DMS53 treated with DMSO at 0.1 percent for 48 hours (cell line): ENCODE results near the gene OGFOD2.

Source experiments
- DNase-seq: peaks from one replicate; lab custom pipeline; 2025; ENCODE audit not compliant: unreplicated experiment; lab: John Stamatoyannopoulos, UW

The OGFOD2 gene

DNA sequence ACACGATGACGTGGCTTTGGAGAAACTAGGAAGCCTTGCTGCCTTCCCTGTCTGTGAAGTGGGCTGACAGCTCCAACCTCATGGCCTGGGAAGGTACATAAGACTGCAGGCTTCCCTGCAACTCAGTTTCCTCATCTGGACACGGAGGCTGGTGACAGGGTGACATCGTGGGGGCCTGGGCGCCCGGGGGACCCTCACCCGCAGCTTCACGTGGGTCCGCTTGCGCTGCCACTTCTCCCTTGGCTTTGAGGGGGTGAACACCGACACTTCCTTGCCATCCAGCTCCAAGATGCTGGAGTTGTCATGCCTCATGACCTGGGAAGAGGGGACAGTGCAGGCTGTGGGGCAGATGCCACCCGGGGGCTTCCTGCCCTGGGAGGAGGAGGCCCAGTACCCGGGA lies 13.0 kb downstream of the OGFOD2 start:
- no peak for DNase-seq

DNA sequence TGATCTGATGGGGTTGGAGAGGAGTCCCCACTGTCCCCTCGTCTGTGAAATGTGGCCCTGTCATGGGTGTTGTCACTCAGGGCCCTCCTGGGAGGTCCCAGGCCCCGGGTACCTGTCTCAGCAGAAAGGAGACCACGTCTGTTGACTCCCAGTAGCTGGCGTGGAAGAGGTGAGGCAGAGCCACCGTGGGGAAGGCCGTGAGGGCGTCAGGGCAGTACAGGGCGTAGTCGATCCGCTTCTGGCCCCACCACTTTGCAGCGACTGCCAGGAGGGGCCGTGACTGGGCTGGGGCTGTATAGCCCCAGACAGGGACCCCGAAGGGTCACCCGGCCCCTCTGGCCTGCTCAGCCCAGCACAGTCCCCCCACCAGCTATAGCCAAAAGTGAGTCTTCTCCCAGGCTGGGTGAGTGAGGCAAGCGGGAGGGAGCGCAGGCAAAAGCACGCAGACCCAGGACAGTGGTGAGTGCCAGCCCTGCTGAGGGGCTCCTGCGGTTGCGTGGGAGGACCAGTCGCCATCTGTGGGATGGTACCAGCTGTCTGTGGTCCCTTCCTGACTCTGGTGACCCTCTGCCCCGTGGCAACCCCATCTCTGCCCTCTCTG lies 13.7 kb downstream of the OGFOD2 start:
- no peak for DNase-seq

DNA sequence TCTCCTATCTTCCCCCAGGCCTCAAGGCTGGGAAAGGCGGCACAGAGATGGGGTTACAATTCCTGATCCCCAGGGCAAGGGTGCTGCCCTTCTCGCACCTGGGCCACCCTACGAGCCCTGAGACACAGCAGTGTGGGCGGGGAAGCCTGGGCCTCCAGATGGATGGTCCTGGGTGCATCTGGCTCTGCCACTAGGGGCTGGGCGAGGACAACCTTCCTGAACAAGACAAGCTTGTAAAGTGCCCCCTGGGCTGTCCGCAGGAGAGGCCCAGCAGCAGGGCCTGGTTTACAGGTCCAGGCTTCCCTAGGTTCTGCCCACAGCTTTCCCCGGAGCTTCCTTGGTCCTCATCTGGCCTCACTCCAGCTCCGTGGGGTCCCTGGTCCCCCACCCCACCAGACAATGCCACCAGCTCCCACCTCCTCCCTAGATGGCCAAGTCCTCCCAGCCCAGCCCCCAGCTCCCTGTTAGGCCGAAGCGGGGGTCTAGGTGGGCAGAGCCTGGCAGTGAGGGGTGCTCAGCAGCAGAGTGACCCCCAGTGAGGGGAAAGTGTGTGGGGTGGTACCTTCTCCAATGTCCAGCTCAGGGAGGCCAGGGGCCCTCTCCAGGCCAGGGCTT lies 14.3 kb downstream of the OGFOD2 start:
- DNase-seq, result no peak

DNA sequence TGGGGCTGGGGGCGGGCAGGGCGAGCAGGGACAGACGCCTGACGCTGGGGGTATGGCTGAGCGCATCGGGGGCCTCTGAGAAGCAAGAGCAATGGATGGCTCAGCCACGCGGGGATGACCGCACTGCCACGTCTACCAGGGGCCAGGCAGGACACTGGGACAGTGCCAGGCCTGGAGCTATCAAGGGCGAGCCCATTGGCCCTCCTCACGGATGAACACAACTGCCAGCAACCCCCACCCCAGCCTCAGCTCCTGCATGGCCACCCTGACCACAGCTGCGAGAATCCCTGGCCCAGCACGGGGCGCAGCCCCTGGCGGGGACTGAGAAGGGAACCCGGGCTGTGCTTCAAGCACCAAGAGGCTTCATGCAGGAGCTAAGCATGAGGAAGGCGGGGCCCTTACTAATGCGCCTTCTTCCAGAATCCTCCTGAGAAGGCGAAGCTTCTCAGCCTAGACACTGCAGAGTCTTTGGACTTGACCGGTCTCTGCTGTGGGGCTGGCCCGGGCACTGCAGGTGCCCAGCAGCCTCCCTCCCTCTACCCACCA lies 14.9 kb downstream of the OGFOD2 start:
- DNase-seq, result no peak

DNA sequence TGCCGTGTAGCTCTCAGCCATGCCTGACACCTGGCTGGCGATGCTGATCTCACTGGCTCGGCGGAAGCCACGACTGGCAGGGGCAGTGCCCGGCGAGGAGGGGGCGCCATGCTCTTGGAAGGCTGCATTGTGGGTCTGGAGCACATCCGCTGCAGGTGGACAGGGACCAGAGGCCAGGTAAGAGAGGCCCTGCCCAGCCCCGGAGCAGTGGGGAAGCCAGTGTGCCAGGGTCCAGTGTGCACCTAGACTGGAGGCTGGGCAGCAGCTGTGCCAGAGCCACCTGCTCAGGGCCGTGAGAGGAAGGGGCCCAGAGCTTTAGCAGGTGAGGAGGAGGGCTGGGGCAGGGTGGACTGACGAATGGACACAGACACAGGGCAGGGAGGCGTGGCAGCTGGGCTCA lies 15.5 kb downstream of the OGFOD2 start:
- no peak for DNase-seq

DNA sequence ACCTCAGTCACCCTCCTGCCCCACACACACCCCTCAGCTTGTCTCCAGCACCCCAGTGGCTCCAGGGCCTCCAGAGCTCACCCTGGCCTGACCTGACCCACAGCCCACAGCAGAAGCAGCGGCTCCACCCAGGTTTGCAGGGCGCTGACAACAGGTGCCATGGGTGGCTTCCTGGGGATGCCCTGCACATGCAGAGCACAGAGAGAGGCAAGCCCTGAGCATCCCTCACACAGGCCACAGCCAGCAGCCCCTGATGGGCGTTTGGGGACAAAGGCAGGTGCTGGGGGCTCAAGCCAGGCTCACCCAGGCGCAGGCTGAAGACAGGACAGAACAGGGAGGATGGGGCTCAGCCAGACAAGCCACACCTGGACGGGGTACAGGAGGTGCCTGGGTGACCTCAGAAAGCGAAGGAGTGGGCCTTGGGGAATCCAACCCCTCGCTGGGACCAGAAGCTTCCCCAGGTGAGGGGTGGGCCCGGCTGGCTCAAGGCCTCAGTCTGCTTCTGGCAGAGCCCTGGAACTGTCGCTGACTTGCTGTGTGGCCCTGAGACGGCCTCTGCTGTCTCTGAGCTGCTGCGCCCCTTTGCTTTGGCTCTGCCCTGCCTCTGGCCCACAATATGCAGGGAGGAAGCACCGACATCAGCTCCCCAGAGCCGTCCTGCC lies 16.0 kb downstream of the OGFOD2 start:
- no peak for DNase-seq

DNA sequence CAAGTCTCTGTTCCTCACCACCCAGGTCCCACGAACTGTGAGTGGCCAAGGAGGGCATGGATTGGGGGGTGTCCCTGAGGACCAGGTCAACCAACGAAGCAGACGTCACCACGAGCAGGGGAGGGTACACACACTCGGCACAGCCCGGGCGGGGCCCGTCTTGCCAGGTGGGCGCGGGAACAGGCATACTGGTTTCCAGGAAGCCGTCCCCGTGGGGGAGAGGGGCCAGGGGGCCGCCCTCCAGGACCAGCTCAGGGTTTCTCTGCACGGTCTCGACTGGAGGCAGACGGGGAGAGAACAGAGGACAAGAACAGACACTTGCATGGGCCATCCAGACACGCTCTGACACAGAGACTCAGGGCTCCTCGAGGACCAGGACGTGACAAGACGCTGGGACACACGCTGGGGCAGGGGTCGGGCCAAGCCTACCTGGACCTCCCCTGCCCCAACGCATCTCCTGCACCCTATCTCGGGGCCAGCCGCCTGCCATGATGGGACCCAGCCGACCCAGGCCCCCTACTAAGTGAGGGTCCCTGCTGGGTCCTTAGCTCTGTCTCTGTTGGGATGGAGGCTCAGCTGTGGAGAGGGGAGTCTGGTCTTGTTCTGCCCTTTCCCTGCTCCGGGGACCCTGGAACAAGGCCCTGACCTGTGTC lies 16.7 kb downstream of the OGFOD2 start:
- DNase-seq, result no peak

DNA sequence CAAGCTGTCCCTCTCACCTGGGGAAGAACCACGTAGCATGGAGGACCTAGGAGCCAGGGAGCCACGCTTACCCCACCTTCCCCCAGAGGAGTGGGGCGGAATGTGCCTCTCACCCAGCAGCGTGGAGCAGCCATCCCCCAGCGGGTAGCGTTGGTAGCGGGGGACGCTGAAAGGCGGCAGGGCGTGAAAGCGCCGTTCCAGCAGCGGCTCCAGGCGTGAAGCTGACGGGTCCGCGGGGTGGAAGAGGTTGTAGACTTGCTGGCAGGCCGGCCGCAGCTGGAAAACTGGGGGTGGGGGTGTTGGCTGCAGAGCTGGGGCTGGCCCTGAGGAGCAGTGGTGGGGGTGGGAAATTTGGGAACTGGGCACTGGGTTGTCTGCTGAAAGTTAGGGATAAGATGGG lies 17.3 kb downstream of the OGFOD2 start:
- DNase-seq, result no peak

DNA sequence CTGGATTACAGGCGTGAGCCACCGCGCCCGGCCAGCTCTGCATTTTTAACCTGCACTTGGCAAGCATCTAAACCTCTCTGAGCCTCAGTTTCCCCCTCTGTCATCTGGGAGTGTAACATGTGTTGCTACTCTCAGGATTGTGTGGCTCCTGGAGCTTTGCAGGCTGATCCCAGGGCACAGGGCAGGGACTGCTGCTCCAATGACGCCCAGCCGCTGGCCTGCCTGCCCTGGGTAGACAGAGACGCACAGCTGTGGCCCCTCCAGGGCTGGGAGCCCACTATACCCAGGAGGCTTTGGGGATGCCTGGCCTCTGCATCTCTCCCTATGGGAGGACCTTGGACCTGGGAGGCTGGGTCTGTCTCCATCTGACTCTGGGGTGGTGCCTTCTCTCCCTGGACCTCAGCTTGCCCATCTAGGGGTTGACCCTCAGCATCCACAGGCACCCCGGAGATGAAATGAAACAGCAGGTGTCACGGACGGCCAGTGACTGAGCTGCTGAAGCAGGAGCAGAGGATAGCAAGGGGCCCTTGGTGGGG lies 19.2 kb downstream of the OGFOD2 start:
- no peak for DNase-seq

DNA sequence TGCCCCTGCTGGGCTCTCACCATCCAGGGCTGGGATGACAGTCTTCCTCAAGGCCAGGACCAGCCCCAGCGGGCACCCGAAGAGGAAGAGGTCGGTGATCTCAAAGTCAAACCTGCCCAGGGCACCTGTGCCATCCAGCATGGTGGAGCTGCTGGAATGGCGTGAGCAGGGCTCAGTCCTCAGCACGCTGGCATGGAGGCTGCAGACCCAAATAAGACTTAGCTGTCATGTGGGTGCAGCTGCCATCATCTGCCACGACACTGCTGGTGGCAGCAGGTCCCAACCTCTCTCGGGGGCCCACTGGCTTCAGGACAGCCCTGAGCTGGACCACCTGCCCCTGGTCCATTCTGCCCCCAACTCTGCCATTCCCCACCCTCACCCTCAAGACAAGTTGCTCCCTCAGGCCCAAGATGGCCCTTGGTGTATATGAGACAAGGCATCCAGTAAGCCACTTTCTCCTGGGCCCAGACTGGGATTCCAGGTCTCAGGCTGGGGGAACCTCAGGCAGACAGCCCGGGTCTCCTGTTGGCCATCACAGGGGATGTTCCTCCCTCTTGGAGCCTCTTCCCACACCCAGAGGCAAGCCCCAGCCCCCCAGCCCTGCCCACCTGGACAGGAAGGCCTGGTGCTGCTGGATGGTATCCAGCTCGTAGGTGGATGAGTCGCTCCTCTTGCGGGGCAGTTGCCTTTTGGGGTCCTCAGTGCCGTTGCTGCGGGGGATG lies 19.9 kb downstream of the OGFOD2 start:
- DNase-seq, result no peak

DNA sequence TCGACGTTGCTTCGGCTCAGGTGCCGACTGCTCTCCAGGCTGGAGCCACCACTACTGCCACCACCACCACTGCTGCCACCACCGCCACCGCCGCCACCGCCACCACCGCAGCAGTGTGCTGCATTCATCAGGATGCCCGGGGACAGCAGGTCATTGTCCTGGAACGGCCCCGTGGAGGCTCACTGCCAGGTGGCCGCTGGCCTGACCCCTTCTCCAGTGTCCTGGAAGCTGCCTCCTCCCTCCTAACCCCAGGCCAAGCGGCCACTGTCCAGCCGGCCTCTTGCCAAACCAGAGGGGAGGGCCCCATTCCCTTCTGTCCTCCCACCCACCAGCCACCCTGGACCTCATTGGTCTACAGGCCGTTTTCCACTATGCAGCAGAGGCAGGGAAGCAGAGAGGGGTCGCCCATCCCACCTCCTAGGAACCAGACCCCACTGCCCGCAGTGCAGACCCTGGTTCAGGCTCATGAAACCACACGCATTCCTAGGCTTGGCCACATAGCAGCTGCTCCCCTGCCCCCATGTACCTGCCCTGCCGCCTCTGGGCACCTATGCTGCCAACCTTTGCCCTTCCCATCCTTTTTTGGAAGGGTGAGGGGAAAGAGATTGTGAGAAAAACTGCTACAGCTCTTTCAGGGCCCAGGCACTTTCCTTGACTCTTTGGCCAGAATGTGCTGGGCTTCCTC lies 20.6 kb downstream of the OGFOD2 start:
- no peak for DNase-seq

DNA sequence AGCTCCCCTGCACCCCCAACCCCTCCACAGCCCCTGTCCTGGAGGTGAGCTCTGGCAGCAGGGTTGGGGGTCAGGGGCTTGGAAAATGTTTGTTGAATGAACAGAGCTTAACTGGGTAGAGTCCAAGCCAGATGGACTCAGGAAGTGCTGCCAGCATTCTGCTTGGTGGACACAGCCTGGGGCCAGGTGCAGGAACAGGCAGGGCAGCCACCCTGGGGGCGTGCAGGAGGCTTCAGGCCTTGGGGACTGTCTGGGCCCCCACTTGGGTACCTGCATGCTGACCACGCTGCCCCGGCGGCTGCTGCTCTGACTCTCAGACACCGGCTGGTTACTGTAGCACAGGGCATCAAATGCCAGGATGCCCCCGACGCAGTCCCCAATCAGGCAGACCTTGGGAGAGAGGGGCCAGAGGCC lies 21.2 kb downstream of the OGFOD2 start:
- no peak for DNase-seq

DNA sequence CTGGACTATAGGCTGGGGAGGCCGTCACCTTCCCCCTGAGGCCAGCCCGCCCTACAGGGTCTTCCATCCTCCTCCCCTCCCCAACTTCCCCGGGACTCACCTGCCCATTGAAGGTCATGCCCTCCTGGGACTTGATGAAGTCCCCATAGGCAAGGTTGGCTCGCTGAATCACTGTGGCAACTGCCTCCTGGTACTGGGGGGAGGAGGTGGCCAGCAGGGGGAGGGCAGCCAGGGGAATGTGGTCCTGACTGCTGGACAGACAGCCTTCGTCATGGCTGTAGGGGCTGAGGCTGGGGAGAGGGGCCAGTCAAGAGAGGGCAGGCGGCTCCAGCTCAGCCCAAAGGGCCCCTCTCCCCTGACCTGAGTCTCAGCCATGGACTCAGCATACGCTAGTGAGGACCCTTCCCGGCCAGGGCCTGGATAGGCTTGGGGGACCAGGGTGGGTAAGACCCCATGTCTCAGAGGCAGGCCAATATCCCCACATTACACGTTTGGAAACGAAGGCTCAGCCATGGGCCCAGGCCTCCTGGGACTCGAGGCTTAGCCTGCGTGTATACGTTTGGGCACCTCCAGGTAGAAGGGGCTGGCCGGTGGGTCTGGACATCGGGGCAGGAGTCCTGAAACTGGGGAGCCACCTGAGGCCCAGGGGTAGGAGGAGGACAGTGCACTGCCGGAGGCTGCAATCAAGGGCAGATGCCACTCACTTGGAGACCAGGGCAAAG lies 21.7 kb downstream of the OGFOD2 start:
- DNase-seq, result no peak

DNA sequence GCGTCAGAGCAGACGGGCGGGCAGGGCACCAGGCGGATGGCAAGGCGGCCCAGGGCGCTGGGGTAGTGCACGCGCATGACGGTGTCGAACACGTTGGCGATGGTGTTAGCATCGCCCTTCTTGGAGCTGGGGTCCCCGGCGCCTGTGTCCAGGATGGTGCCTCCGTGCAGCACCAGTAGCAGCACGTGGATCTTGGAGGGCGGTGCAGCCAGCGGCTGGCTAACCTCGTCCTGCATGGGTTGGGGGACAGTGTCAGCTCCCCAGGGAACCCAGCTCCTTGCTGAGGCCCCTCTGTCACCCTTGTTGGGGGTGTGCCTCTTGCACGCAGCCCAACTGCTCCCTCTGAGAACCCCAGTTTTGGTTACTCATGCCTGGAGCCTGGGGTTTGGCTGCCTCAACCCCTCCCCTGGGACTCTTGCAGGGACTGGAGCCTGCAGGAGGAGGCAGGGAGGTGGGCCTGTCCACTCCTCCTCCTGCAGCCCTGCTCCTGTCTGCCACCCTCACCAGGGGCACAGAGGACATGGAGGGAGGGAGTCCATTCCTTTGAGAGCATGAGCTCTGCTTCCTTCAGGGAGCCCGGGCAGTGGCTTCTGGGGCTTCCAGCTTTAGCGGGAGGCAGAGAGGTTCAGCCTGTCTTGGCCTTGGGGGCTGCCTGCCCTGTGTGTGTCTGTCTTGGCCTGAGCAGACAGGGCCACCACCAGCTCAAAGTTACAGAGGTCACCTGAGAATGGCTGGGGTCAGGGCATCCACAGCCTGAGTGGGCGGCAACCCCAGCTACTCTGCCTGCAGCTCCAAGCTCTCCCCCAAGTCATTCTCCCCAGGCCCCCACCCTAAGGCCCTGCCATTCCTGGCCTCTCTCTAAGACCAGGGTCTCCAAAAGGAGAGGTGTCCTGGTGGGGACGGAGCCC lies 22.6 kb downstream of the OGFOD2 start:
- no peak for DNase-seq

DNA sequence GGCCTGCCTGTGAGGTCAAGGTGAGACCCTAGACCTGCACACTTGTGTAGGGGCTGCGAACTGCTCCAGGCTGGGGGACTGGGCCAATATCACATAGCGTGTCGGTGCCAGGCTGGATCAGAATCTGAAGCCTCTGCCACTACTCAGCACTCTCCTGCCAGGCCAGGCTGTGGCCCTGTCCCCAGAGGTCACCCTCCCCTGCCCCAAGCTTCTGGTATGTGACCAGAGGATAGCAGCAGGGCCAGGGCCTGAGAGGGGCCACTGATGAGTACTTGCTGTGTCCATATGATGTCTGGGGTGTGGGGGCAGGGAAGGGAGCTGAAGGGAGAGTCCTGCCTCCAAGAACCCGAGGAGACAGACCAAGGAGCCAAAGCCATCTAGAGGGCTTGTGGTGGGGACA lies 23.3 kb downstream of the OGFOD2 start:
- no peak for DNase-seq

DNA sequence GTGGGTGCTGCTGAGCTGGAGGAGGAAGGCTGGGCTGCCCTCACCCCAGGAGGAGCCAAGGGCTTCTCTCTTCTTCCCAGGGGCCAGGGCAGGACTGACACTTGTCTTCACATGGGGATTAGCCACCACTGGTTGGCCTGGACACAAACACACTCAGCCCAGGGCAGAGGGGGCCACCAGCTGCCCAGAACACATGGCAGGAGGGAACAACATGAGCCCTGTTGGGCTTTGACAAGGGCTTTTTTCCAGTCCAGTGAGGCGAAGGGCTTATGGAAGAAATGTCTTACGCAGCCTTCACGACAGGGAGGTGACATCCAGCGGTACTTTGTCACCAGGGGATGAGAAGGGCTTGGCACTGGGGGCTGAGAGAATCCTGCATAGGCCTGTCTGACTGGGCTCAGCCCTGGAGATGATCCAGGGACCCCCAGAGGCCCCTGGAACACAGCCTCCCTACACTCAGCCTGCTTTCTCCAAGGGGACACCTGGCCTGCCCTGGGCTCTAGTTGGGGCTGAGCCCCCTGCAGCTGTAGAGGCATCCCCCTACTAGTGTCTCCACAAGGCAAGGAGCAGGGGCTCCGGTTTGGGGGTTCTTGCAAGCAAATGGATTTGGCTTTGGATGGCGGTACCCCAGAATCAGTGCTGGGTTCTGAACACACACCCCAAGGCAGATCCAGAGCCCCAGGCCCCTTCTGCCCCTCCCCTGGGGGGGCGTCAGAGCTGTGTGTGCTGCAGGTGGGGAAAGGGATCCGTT lies 24.3 kb downstream of the OGFOD2 start:
- DNase-seq, result no peak

DNA sequence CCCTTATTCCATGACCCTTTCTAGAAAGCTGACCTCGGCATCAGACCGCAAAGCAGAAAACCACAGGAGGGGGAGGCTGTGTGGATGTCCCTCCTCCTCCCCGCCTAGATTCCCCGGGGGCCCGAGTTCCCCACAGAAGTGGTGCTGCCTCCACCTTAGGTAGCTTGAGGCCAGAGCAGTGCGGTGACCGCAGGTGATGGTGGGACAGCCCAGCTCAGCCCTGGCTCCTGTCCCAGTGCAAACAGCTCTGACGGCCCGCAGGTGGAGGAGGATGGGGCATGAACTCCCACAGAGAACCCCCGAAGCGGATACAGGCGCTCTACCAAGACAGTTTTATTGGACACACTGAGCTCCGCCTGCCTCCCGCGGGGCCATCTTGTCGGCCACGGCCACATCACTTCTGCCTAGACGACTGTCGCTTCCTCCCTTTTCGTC lies 25.0 kb downstream of the OGFOD2 start:
- no peak for DNase-seq

DNA sequence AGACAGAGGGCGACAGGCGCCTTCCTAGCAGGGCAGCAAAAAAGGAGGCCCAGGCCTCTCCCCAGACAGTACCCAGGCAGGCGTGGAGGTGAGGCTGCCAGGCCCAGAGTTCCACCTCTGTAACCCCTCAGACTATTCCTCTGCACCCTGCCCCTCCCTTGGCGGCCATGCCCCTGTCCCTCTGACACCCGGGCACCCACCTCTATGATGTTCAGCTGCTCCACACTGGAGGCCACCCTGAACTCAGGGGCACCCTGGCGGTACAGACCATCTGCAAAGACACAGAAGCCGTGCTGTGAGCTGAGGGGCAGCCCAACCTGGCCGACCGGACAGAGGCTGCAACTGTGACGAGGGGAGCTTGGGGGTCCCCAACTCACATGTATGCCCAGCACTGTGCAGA lies 25.5 kb downstream of the OGFOD2 start:
- no peak for DNase-seq
